HL-60/S4 treated with retinoic acid at 250 ng/mL for 4 days and 3 days (cell line): ENCODE results near the gene PGS1.

Experiments used
- in situ Hi-C: fragments of 300-500 bp; cut with MboI; formaldehyde crosslinking; loops from 2 replicates; pipeline ENCODE4 v1.7.0; 2022; ENCODE audit warnings: low sequenced_read_pairs

The PGS1 gene

GRCh38 chr17:78466786-78467715, 88.6 kb downstream of the PGS1 start:
- in situ Hi-C loops = no loop called here

- in situ Hi-C loops = no loop called here
Observed at GRCh38 chr17:78468366-78468765, 89.9 kb downstream of the PGS1 start.

GRCh38 chr17:78469443-78469842, 91.0 kb downstream of the PGS1 start:
- in situ Hi-C loops = no loop called here

GRCh38 chr17:78471635-78472034, 93.2 kb downstream of the PGS1 start:
- in situ Hi-C loops = no loop called here

- in situ Hi-C loops = no loop called here
Observed at GRCh38 chr17:78472035-78472905, 93.8 kb downstream of the PGS1 start.

GRCh38 chr17:78473951-78474613, 95.6 kb downstream of the PGS1 start:
- in situ Hi-C loops = no loop called here
